Liver (tissue), 9 donors: ENCODE data around the gene PRDM1. TPM values are rescaled to one million over a fixed set of nuclear protein-coding genes. Genes with fewer than 3 reads are reported as not detected.

Experiments used
- DNase-seq: peaks from one replicate; pipeline ENCODE4 v3.0.0-alpha.2; 2017; ENCODE audit warnings: low spot score
- H3K27ac ChIP-seq, 2 donors: one replicate each; pipeline ENCODE4 v1.7.0; 2013; ENCODE audit warnings: inconsistent platforms in 2 of 2, low read length in 2 of 2, control low read depth in 1 of 2, low read depth in 1 of 2, mild to moderate bottlenecking in 1 of 2
- H3K27me3 ChIP-seq, 4 donors: one replicate each; pipeline versions ENCODE4 v1.6.1 to v1.7.0; 2013; ENCODE audit warnings: low read length in 3 of 4, inconsistent platforms in 1 of 4, mild to moderate bottlenecking in 1 of 4, moderate library complexity in 1 of 4; ENCODE audit not compliant: control insufficient read depth in 4 of 4, insufficient read depth in 4 of 4
- H3K36me3 ChIP-seq, 4 donors: one replicate each; pipeline versions ENCODE4 v1.6.1 to v1.7.0; 2013; ENCODE audit warnings: low read length in 3 of 4, mild to moderate bottlenecking in 3 of 4, low read depth in 1 of 4, moderate library complexity in 1 of 4; ENCODE audit not compliant: control insufficient read depth in 4 of 4, insufficient read depth in 3 of 4
- H3K4me1 ChIP-seq, 4 donors: one replicate each; pipeline versions ENCODE4 v1.6.1 to v1.7.0; 2013; ENCODE audit warnings: low read length in 3 of 4, mild to moderate bottlenecking in 3 of 4, moderate library complexity in 1 of 4; ENCODE audit not compliant: control insufficient read depth in 4 of 4, insufficient read depth in 4 of 4
- H3K4me3 ChIP-seq, 3 donors: one replicate each; pipeline versions ENCODE4 v1.6.1 to v1.7.0; 2013; ENCODE audit warnings: low read length in 3 of 3, control low read depth in 1 of 3, low read depth in 1 of 3, mild to moderate bottlenecking in 1 of 3
- H3K9ac ChIP-seq, 2 donors: one replicate each; pipeline ENCODE4 v1.7.0; 2013; ENCODE audit warnings: low read length in 2 of 2, mild to moderate bottlenecking in 2 of 2, moderate library complexity in 2 of 2, control low read depth in 1 of 2, low read depth in 1 of 2
- H3K9me3 ChIP-seq, 4 donors: one replicate each; pipeline versions ENCODE4 v1.6.1 to v1.7.0; 2013; ENCODE audit warnings: low read length in 3 of 4; ENCODE audit not compliant: control insufficient read depth in 4 of 4
- FOXA2 ChIP-seq: IDR thresholded peaks from 2 replicates; pipeline ENCODE4 v1.6.1; 2016; ENCODE audit warnings: antibody characterized with exemption
- RAD21 ChIP-seq, 2 donors: IDR thresholded peaks; 2 replicates each; pipeline ENCODE4 v1.6.1; 2016; ENCODE audit warnings: antibody characterized with exemption in 2 of 2, mild to moderate bottlenecking in 2 of 2
- TAF1 ChIP-seq: conservative IDR thresholded peaks from 2 replicates; pipeline ENCODE4 v1.6.1; 2016; ENCODE audit warnings: antibody characterized with exemption, mild to moderate bottlenecking
- WGBS: extraction: QIAGEN DNeasy Blood & Tissue Kit; methylation state at CpG from one replicate; pipeline ENCODE4 v1.1.7; 2013; 5-methylcytosine and 5-hydroxymethylcytosine counted together
- polyA plus RNA-seq, 2 donors: library from polyadenylated mRNA; stranded (reverse) in 1 of 2; unstranded in 1 of 2; fragments of 200-250 nt in 1 of 2; fragments of >200 nt in 1 of 2; fragmentation: Nextera tagmentation in 1 of 2; extraction: Ambion mirVana in 1 of 2; gene quantifications; one replicate each; pipeline versions ENCODE4 v1.2.1 to v1.2.3, GENCODE V29; 2013 to 2015
- total RNA-seq, 2 donors: library from RNA; depleted of rRNA; stranded (reverse); fragments of >200 nt; gene quantifications; one replicate each; pipeline ENCODE4 v1.2.3, GENCODE V29; 2014
- TF ChIP-seq, protein P1 (sequence below): IDR thresholded peaks from 2 replicates; pipeline ENCODE4 v1.6.1; 2016; ENCODE audit warnings: antibody characterized with exemption
- TF ChIP-seq, protein P2 (sequence below): IDR thresholded peaks from 2 replicates; pipeline ENCODE4 v1.6.1; 2016; ENCODE audit warnings: antibody characterized with exemption, mild to moderate bottlenecking
- donor health status: healthy.
- donor health status: healthy.
- donor health status: healthy.
- donor health status: healthy.
- donor health status: healthy.

The PRDM1 gene
- total and polyA plus RNA-seq, 4 donors = 0.37 to 2.8 (median 0.65) TPM

DNA sequence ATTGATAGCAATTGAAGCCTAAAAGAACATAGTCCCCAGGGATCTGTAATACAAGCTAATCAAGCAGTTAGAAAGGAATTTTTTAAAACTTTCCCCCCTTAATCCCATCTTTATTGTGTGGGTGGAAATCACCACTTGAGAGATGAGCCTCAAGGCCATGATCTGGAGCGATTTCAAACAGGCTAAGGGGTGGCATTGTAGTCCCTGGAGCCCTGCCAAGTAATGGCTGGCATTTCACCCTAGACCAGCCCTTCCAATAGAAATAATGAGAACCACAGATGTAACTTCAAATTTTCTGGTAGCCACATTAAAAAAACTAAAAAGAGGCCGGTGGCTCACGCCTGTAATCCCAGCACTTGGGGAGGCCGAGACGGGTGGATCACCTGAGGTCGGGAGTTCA is 46.9 kb downstream of the PRDM1 start (continued):
- TF ChIP-seq, protein P1, sequence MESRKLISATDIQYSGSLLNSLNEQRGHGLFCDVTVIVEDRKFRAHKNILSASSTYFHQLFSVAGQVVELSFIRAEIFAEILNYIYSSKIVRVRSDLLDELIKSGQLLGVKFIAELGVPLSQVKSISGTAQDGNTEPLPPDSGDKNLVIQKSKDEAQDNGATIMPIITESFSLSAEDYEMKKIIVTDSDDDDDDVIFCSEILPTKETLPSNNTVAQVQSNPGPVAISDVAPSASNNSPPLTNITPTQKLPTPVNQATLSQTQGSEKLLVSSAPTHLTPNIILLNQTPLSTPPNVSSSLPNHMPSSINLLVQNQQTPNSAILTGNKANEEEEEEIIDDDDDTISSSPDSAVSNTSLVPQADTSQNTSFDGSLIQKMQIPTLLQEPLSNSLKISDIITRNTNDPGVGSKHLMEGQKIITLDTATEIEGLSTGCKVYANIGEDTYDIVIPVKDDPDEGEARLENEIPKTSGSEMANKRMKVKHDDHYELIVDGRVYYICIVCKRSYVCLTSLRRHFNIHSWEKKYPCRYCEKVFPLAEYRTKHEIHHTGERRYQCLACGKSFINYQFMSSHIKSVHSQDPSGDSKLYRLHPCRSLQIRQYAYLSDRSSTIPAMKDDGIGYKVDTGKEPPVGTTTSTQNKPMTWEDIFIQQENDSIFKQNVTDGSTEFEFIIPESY = no peak
- no peak for TF ChIP-seq RAD21 (IDR thresholded peaks at IDR 0.05)

DNA sequence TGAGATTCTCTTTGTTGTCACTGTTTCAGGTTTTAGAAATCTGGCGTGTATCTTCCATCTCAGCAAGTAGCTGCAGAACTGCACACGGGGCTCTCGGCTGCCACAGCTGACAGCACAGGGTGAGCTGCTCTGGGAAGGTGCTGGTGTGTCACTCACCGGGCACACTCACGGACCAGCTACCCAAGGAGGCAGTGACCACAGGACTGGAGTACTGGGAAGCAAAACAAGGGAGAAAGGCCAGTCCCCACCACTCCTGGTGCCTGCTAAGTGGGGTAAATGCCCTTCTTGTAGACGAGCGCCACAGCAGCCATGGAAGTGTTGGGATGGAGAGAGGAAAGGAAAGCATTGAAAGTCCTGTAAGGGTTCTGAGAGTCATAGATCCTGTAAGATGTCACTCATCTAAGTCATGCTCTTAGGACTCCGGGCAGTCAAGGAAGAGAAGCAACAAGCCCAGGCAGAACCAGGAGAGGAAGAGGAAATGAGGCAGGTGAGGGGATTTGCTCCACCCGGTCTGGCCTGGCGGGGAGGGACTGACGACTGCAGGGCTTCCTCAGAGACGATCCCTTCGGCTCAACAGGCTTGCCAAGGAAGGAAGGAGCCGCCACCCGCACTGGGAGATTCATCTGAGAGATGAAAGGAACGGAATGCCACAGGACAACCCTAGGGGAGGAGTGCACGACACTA is 48.1 kb downstream of the PRDM1 start:
- Histone ChIP-seq H3K4me3 (no peak overlapping the region), H3K9ac (no peak overlapping the region), H3K27ac (no peak overlapping the region), H3K27me3 (no peaks in the 10 kb centered on the region), H3K4me1 (no peaks in the 10 kb centered on the region), H3K36me3 (no peaks in the 10 kb centered on the region), H3K9me3 (no peaks in the 10 kb centered on the region)
- no peak for DNase-seq
- WGBS = 85% methylated on average over 17 of the region's 17 CpGs
- TF ChIP-seq TAF1 = no peak
- TF ChIP-seq, protein P2, sequence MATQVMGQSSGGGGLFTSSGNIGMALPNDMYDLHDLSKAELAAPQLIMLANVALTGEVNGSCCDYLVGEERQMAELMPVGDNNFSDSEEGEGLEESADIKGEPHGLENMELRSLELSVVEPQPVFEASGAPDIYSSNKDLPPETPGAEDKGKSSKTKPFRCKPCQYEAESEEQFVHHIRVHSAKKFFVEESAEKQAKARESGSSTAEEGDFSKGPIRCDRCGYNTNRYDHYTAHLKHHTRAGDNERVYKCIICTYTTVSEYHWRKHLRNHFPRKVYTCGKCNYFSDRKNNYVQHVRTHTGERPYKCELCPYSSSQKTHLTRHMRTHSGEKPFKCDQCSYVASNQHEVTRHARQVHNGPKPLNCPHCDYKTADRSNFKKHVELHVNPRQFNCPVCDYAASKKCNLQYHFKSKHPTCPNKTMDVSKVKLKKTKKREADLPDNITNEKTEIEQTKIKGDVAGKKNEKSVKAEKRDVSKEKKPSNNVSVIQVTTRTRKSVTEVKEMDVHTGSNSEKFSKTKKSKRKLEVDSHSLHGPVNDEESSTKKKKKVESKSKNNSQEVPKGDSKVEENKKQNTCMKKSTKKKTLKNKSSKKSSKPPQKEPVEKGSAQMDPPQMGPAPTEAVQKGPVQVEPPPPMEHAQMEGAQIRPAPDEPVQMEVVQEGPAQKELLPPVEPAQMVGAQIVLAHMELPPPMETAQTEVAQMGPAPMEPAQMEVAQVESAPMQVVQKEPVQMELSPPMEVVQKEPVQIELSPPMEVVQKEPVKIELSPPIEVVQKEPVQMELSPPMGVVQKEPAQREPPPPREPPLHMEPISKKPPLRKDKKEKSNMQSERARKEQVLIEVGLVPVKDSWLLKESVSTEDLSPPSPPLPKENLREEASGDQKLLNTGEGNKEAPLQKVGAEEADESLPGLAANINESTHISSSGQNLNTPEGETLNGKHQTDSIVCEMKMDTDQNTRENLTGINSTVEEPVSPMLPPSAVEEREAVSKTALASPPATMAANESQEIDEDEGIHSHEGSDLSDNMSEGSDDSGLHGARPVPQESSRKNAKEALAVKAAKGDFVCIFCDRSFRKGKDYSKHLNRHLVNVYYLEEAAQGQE = no peak
- TF ChIP-seq FOXA2 = no peak

DNA sequence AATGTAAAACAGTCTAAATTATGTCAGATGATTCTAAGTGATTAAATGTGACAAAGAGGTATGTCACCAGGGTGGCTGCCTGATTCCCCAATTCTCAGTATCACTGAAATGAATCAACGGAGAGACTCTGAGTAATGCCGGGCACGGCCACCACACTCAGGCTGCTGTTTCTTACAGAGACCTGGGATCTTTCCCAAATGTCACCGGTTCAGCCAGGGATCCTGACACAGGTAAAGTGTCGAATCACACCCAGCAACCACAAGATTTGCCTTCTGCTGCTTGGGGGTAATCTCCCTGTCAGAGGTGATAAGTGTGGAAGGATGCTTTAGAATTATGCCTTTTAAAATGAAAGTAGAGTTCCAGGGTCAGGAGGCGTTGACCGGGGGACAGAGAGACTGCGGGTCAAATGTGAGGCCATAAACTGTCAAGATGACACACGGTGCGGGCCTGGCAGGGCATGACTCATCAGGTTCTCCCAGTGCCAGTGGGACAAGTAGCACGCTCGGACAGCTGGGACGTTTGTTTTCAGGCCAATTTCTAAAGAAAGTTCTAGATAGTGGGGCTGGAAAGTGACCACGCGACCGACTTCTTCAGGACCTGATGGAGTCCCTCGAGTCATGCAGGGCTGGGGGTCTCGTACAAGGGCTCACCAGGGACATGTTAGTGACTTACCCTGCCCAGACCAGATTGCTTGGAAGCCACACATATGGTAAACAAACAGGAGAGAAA is 48.9 kb downstream of the PRDM1 start:
- H3K9me3 ChIP-seq = no peaks in the 10 kb centered on the region
- no peak overlapping the region for H3K9ac ChIP-seq
- no peak for TF ChIP-seq RAD21 (IDR thresholded peaks at IDR 0.05)
- TF ChIP-seq, protein P2 = no peak
- no peaks in the 10 kb centered on the region for H3K36me3 ChIP-seq
- DNase-seq = no peak
- no peaks in the 10 kb centered on the region for H3K4me1 ChIP-seq
- H3K27me3 ChIP-seq = no peaks in the 10 kb centered on the region
- 72% methylated on average over 18 of the region's 18 CpGs for WGBS
- H3K27ac ChIP-seq = no peak overlapping the region
- no peak overlapping the region for H3K4me3 ChIP-seq
